ENCODE data around the gene TAMALIN.
"Not testable (repeated sequence)": the region's sequence is repeated elsewhere in the genome, so short reads cannot be mapped to it uniquely, and the experiment has no call there.

Gene TAMALIN

GRCh38 chr12:52006726-52007157 lies at the start of gene TAMALIN:
TAMALIN (plus strand) TSS chr12:52006946; CDS start chr12:52007020, 74 bp downstream.
- no peak for DNase-seq (ENCODE audit: low read depth, low spot score)

DNA sequence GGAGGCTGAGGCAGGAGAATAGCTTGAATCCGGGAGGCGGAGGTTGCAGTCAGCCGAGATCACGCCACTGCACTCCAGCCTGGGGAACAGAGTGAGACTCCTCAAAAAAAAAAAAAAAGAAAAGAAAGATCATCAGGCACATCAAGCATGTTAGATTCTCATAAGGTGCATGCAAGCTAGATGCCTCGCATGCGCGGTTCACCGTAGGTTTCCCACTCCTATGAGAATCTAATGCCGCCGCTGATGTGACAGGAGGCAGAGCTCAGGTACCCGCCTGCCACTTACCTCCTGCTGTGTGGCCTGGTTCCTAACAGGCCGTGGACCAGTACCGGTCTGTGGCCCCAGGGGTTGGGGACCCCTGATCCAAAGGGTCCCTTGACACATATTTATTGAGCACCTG lies 48.2 kb upstream of the TAMALIN start:
- DNase-seq (ENCODE audit: low read depth, low spot score) = no peak

DNA sequence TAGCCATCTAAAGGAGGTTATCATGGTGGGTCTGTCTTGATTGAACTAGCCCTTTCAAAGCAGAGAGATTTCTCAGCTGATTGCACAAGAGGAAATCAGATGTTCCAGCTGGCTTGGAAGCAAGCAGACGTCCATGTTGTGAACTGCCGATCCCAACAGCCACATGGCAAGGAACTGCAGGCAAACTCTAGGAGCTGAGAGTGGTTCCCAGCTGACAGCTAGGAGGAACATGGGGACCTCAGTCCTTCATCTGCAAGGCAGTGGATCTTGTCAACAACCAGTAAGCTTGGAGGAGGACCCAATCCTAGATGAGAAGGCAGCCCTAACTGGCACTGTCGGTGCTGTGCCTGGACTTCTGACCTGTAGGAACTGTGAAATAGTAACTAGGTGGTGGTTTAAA lies 47.5 kb upstream of the TAMALIN start:
- DNase-seq (ENCODE audit: low read depth, low spot score) = no peak

GRCh38 chr12:51959921-51960320 lies 46.8 kb upstream of the TAMALIN start:
- DNase-seq (ENCODE audit: low read depth, low spot score) = no peak

DNA sequence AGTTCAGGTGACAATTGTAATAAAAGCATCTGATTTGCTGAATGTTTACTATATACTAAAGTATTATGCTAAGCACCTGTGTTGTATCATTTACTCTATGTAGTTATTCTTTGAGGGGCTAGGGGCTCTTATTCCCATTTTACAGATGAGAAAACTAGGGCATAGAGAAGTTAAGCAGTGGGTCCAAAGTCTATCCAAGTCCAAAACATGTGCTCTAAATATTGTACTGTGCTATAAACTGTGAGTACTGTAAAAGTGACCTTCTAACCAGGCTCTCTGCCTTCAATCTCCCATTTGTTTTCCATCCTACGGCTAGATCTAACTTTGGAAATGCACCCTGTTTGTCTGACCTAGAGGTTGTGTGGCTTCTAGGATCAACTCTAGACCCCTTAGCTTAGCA lies 46.3 kb upstream of the TAMALIN start:
- no peak for DNase-seq (ENCODE audit: low read depth, low spot score)

GRCh38 chr12:51960890-51961289 lies 45.9 kb upstream of the TAMALIN start:
- no peak for DNase-seq (ENCODE audit: low read depth, low spot score)

GRCh38 chr12:51961834-51962233 lies 44.9 kb upstream of the TAMALIN start:
- DNase-seq (ENCODE audit: low read depth, low spot score) = no peak

GRCh38 chr12:51962737-51963136 lies 44.0 kb upstream of the TAMALIN start:
- DNase-seq (ENCODE audit: low read depth, low spot score) = no peak

DNA sequence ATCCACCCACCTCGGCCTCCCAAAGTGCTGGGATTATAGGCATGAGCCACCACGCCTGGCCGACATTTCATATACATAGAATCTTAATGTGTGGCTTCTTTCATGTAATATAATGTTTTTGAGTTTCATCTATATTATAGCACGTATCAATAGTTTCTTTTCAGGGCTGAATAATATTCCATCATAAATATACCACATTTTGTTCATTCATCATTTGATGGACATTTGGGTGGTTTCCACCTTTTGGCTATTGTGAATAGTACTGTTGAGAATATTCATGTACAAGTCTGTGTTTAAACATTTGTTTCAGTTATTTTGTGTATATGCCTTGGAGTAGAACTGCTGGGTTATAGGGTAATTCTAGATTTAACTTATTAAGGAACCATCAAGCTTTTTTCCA lies 43.3 kb upstream of the TAMALIN start:
- DNase-seq (ENCODE audit: low read depth, low spot score) = no peak

- no peak for DNase-seq (ENCODE audit: low read depth, low spot score)
Observed at GRCh38 chr12:51969643-51970042, 37.1 kb upstream of the TAMALIN start.

DNA sequence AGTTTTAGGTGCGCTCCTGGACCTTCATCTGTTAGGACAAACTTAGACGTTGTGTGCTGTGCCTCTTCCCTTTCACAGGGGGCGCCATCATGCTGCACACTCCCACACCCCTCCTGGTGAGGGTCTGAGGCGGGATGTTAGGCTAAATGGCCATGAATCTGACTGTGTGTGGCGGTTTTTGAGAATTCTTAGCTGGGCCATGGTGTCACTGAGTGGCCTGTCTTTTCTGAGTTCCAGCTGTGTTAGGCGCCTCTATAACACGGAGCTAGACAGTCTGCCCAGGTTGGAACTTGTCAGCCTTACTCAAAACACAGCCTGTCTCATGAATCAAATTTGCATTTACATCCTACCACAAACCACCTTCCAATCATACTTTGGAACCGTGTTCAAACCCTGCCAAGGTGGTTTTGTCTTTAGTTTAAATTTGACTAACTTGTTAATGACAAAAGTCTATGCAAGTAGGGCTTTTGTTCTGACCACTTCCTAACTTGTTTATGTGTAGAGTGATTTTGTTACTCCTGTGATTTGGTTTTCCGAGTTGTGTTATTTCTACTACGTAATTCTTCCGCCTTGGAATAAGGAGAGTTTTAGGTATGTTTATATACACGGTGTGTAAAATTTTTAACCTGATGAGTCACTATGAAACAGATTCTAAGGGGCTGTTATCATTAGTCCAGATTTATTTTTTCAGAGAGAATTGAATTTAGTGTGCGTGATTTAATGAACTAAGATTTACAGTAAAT lies 35.7 kb upstream of the TAMALIN start:
- no peak for DNase-seq (ENCODE audit: low read depth, low spot score)

- DNase-seq (ENCODE audit: low read depth, low spot score) = no peak
Observed at GRCh38 chr12:51971679-51972421, 34.9 kb upstream of the TAMALIN start.

DNA sequence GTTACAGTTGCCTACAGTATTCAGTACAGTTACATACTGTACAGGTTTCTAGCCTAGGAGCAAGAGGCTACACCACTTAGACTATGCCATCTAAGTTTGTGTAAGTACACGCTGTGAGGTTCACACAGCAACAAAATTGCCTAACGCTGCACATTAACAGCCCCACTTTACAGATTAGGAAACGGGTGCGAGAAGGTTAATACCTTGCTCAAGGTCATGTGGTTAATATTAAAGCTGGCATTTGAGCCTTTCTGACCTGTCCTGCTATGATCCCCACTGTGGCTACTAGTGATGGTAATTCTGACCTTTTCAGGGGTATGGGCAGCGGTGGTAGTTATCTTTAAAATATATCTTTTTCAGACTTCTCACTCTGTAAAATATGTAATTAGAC lies 34.3 kb upstream of the TAMALIN start:
- no peak for DNase-seq (ENCODE audit: low read depth, low spot score)

DNA sequence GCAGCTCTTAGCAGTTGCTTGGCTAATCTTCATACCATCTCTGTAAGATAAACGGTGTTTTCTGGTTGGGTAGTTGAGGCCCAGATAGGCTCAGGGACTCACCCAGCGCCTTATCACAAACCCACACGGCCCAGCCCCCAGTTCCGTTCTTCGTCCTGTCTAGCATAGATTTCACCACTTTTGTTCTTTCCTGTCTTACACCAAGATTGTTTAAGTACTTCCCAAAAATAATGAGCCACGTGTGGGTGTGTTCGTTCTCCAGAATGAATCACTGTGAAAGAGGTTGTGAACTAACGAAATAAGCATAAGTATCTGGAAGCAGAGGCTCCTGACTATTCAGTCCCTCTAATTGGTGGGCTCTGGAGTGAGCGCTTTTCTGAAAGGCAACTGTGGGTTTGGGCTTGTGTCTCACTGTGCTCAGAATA lies 33.9 kb upstream of the TAMALIN start:
- DNase-seq (ENCODE audit: low read depth, low spot score) = no peak

GRCh38 chr12:51973560-51973959 lies 33.2 kb upstream of the TAMALIN start:
- DNase-seq (ENCODE audit: low read depth, low spot score) = no peak

DNA sequence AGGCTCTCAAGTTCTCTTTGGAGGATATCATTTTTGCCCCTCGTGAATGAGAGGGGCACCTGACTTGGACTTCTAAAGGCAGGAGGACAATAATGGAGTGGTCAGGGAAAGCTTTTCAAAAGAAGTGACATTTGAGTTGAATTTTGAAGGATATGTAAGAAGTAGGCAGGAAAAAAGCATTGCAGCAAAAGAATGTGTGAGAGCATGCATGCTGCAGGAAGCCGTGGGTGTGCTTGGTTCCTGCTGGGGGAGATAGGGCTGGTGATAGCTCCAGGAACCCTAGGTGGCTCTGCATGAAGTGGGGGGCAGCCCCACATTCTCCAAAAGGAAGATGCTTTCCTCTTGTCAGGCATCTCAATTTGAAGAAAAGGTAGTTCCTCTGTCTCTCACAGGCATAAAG lies 32.1 kb upstream of the TAMALIN start:
- DNase-seq (ENCODE audit: low read depth, low spot score) = no peak

- DNase-seq (ENCODE audit: low read depth, low spot score) = no peak
Observed at GRCh38 chr12:51975196-51975595, 31.6 kb upstream of the TAMALIN start.

DNA sequence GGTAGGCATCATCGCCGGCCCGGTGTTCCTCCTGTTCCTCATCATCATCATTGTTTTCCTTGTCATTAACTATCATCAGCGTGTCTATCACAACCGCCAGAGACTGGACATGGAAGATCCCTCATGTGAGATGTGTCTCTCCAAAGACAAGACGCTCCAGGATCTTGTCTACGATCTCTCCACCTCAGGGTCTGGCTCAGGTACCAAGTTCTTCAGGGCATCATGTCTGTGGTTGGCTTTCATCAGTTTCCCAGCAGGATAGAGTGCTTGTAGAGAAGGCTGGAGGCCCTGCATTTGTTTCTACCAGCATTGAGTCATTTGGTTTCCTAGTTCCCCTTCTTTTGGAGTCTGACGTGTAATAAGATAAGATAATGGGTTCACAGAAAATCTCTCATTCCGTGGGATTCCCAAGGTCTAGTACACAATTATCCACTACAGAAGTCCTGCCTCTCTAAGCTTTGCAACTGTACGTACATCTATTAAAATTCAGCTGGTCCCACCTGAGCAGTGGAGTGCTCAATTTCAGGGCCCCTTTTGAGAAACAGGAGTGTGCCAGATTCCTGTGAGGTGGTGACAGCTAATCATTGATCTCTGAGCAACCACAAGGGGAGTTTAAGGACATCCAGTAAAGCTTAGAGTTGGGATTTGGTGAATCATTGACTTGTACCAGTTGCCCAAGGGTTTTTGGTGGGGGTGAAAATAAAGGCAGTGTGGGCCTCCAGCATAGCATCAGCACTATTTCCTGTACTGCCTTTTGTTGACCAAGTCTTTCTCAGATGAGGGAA lies 30.2 kb upstream of the TAMALIN start:
- DNase-seq (ENCODE audit: low read depth, low spot score) = no peak

DNA sequence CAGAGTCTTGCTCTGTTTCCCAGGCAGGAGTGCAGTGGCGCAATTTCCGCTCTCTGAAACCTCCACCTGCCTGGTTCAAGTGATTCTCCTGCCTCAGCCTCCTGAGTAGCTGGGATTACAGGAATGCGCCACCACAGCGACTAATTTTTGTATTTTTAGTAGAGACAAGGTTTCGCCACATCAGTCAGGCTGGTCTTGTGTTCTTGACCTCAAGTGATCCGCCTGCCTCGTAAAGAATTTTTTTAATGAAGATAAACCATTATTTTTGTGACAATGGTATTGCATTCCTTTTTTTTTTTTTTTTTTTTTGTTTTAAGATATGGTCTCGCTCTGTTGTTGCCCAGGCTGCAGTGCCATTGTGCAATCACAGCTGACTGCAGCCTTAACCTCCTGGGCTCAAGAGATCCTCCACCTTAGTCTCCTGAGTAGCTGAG lies 29.4 kb upstream of the TAMALIN start:
- DNase-seq (ENCODE audit: low read depth, low spot score) = no peak

GRCh38 chr12:51979306-51979705 lies 27.4 kb upstream of the TAMALIN start:
- not testable (repeated sequence) for DNase-seq (ENCODE audit: low read depth, low spot score)

DNA sequence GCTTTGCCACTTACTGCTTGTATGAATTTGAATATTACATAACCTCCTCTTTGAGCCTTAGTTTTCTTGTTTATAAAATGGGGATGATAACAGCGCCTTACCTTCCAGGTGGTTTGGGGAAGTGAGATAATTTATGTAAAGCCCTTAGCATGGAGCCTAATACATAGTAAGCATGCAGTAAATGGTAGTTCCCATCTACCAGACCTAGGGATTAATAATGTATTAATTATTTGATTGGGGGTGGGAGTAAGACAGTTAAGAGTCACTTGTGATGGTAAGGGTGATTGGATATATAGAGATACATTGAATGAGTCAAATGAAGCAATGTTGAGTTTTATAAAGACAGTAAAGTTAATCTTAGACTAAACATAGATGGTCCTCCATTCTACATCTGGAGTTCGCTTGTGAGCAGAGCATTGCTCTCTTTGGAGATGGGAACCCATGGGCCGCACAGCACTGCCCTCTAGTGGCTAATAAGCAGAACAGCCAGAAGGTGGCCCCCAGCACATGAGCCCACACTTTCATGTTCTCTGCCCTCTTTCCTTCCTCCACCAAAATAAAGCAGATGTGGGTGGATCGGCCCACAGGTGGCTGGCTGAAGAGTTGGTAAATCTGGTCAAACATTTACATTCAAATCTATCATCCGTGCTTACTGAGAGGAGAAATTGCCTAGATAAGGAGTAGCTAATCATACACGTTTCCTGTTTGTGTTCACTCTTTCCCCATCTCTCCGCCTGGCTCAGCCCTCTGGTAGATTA lies 26.5 kb upstream of the TAMALIN start:
- DNase-seq (ENCODE audit: low read depth, low spot score) = no peak

DNA sequence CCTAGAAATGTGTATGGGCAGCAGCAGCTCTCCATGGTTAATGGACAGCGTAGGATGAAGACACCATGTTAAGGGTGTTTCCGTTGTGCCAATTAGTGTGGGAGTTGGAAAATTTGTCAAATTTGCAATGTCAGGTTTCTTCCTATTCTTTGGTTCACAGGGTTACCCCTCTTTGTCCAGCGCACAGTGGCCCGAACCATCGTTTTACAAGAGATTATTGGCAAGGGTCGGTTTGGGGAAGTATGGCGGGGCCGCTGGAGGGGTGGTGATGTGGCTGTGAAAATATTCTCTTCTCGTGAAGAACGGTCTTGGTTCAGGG lies 26.0 kb upstream of the TAMALIN start:
- no peak for DNase-seq (ENCODE audit: low read depth, low spot score)

All from smooth muscle cell of the brain vasculature (primary cell).